Memory B cell (primary cell): Measurements from ENCODE around the gene CRADD.

Source experiments
- ATAC-seq: fragments of 150-1000 bp; cut with Tn5 transposase; 2 replicates; pipeline ENCODE4 v1.10.0; 2021; ENCODE audit warnings: low read depth, mild to moderate bottlenecking, moderate library complexity
- DNase-seq, 2 donors: peaks; one replicate each; pipeline ENCODE4 v3.0.0; 2022; ENCODE audit warnings: low spot score in 2 of 2
- H3K27ac Mint-ChIP-seq: one replicate; pipeline ENCODE4 v1.8.0; 2022; ENCODE audit warnings: mild to moderate bottlenecking, moderate library complexity, mixed read lengths
- H3K27me3 Mint-ChIP-seq: one replicate; pipeline ENCODE4 v1.8.0; 2022; ENCODE audit warnings: mixed read lengths
- H3K36me3 Mint-ChIP-seq: one replicate; pipeline ENCODE4 v1.8.0; 2022; ENCODE audit warnings: mild to moderate bottlenecking, mixed read lengths
- H3K4me1 Mint-ChIP-seq: one replicate; pipeline ENCODE4 v1.8.0; 2022; ENCODE audit warnings: mixed read lengths
- H3K4me3 Mint-ChIP-seq: one replicate; pipeline ENCODE4 v1.8.0; 2022; ENCODE audit warnings: mild to moderate bottlenecking, moderate library complexity, mixed read lengths
- H3K9me3 Mint-ChIP-seq: one replicate; pipeline ENCODE4 v1.8.0; 2022; ENCODE audit warnings: mixed read lengths

The CRADD gene

DNA sequence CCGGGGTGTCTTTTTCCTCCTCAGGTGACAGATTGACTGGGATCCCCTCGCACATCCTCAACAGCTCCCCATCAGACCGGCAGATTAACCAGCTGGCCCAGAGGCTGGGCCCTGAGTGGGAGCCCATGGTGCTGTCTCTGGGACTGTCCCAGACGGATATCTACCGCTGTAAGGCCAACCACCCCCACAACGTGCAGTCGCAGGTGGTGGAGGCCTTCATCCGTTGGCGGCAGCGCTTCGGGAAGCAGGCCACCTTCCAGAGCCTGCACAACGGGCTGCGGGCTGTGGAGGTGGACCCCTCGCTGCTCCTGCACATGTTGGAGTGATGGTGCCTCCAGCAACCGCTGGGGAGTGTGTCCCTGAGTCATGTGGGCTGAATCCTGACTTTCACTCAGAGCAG lies 172.8 kb downstream of the CRADD start:
- Mint-ChIP-seq H3K36me3 (peaks cover 17% of the 10 kb centered on the region), H3K4me1 (peaks cover 26% of the 10 kb centered on the region), H3K4me3 (no peak overlapping the region), H3K9me3 (peaks cover 6% of the 10 kb centered on the region), H3K27ac (no peak overlapping the region), H3K27me3 (no peaks in the 10 kb centered on the region)
- ATAC-seq (no peak), DNase-seq (no peak)

- peaks cover 6% of the 10 kb centered on the region for H3K9me3 Mint-ChIP-seq
- ATAC-seq (no peak), DNase-seq (no peak)
- peaks cover 17% of the 10 kb centered on the region for H3K36me3 Mint-ChIP-seq
- H3K4me3 Mint-ChIP-seq = no peak overlapping the region
- H3K27ac Mint-ChIP-seq = no peak overlapping the region
- H3K4me1 Mint-ChIP-seq = peaks cover 24% of the 10 kb centered on the region
- H3K27me3 Mint-ChIP-seq = no peaks in the 10 kb centered on the region
Measured at GRCh38 chr12:93850481-93851256, 173.5 kb downstream of the CRADD start.

DNA sequence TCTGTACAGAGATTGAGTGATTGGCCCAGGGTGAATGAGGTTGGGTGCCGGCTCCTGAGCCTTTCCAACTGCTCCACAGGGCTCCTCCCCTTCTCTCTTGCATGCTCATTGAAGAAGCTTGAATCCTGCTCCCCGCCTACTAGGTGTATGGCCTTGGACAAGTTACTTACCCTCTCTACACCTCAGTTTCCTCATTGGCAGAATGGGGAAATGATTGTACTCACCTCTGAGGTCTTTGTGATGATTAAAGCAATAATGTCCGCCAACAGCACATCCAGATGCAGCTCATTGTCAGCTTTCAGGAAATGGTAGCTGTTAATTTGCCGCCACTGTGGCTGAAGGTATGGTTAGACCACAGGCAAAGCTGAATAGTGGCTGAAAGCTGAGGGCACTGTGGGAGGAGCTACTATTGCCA lies 174.1 kb downstream of the CRADD start:
- Mint-ChIP-seq H3K9me3 (peaks cover 6% of the 10 kb centered on the region), H3K27ac (no peak overlapping the region), H3K36me3 (peaks cover 17% of the 10 kb centered on the region), H3K4me1 (peaks cover 24% of the 10 kb centered on the region), H3K4me3 (no peak overlapping the region), H3K27me3 (no peaks in the 10 kb centered on the region)
- ATAC-seq (no peak), DNase-seq (no peak)

DNA sequence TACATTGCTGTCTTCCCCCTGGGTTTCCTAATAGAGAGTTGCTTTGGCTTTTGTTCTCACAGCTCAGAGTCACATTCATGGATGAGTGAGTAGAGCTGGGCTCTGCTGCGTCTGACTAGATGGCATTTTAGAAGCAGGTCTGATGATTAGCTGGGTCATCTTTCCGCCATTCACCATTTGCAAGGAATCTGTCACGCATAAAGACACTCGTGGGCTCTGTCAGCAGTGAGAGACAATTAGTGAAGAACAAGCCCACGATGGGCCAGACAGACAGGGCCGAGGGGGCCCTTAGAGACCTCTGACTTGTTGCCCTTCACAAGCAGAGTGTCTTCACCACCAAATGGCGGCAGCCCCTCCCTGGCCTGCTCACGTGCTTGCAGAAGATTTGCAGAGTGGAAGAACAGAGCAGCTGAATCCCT lies 175.0 kb downstream of the CRADD start:
- Mint-ChIP-seq H3K9me3 (peaks cover 6% of the 10 kb centered on the region), H3K4me1 (peaks cover 21% of the 10 kb centered on the region), H3K27ac (no peak overlapping the region), H3K36me3 (peaks cover 17% of the 10 kb centered on the region), H3K4me3 (no peak overlapping the region), H3K27me3 (no peaks in the 10 kb centered on the region)
- DNase-seq (no peak), ATAC-seq (no peak)

DNA sequence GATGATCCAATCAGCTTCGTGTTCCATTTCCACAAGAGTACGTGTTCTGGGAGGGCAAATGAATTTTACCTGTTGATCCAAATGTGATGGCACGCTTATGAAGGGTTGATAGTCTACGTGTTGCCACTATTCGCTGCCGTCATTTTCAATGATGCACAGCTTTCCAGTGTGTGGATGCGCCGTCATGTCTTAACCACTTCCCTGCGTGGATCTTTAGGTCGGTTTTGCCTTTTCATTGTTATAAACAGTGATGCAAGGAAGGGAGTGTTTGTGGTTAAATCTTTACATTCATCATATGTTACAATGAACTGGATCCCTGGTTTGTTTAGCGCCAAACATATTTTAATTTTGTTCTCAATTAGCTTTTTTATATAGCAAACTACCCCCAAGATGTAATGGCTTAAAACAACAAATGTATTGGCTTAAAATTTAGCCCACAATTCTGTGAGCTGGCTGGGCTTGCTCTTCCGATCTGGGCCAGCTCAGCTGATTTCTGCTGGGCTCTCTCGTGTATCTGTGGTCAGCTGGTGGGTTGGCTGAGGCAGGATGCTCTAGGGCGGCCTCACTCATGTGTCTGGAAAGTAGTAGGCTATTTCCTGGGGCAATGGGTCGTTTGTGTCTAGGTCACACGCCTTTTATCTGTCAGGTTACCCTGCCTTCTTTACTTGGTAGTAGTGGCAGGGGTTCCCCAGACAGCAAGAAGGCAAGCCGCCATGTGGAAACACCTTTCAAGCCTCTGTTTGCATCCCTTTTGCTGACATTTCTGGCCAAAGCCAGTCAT lies 176.7 kb downstream of the CRADD start:
- no peak overlapping the region for H3K4me3 Mint-ChIP-seq
- no peaks in the 10 kb centered on the region for H3K27me3 Mint-ChIP-seq
- H3K9me3 Mint-ChIP-seq = peaks cover under 1% of the 10 kb centered on the region
- H3K27ac Mint-ChIP-seq = no peak overlapping the region
- no peak for ATAC-seq
- H3K36me3 Mint-ChIP-seq = peaks cover 12% of the 10 kb centered on the region
- DNase-seq = no peak
- H3K4me1 Mint-ChIP-seq = peaks cover 5% of the 10 kb centered on the region

GRCh38 chr12:93855261-93855660 lies 178.1 kb downstream of the CRADD start:
- DNase-seq (no peak), ATAC-seq (no peak)
- Mint-ChIP-seq H3K9me3 (no peaks in the 10 kb centered on the region), H3K27me3 (no peaks in the 10 kb centered on the region), H3K27ac (no peak overlapping the region), H3K36me3 (peaks cover 13% of the 10 kb centered on the region), H3K4me1 (peaks cover 4% of the 10 kb centered on the region), H3K4me3 (no peak overlapping the region)

DNA sequence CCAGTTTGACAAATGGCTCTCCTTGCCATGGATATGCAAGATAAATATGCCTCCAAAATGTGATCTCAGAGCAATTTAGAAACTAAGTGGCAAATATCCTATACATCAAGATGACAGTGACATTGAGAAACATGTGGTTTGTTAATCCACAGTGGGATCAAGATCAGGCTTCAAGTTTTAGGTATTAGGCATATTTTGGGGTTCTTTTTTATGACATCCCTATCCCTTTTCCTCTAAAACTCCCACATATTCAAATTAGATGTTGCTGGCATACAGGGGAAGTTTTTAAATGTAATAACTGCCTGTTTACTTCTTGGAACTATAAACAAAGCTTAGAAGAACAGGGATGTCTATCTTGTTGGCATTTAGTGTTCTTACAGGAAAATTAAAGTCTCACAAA lies 179.4 kb downstream of the CRADD start:
- H3K4me3 Mint-ChIP-seq = no peak overlapping the region
- no peak for ATAC-seq

DNA sequence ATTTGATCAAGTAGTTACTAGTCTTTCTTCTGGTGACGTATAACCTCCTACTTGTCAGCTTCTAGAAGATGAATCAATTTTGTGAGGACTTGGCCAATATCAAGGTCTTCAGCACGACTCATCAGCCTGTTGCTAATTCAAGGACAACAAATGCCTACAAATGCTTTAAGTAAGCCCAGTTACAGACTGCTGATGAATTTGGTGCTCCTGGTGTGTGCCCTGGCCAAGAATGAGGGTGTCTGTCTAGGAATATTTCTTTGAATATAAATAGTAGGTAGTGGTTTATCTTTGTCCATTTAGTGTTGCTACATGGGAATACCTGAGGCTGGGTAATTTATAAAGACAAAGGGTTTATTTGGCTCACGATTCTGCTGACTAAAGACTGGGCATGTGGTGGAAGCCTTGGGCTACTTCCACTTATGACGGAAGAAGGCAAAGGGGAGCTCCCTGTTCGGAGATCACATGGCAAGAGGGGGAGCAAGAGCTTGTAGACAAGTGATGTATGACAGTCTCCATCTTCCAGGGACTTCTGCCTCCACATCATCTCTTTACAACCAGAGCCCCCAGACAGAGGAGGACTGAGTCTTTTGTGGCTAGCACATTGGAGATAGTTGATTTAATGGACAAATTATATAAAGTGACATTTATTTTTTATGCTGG lies 180.2 kb downstream of the CRADD start:
- no peak overlapping the region for H3K4me3 Mint-ChIP-seq
- DNase-seq = no peak
- H3K9me3 Mint-ChIP-seq = no peaks in the 10 kb centered on the region
- H3K4me1 Mint-ChIP-seq = peaks cover 2% of the 10 kb centered on the region
- H3K27ac Mint-ChIP-seq = no peak overlapping the region
- H3K36me3 Mint-ChIP-seq = peaks cover 17% of the 10 kb centered on the region
- H3K27me3 Mint-ChIP-seq = no peaks in the 10 kb centered on the region
- ATAC-seq = no peak

More for the DNA sequence above, 179.4 kb downstream of the CRADD start:
- no peaks in the 10 kb centered on the region for H3K27me3 Mint-ChIP-seq
- H3K9me3 Mint-ChIP-seq = no peaks in the 10 kb centered on the region
- H3K4me1 Mint-ChIP-seq = peaks cover 2% of the 10 kb centered on the region
- H3K36me3 Mint-ChIP-seq = peaks cover 17% of the 10 kb centered on the region
- H3K27ac Mint-ChIP-seq = no peak overlapping the region
- DNase-seq = no peak

GRCh38 chr12:93857991-93858447 lies 180.8 kb downstream of the CRADD start:
- ATAC-seq (no peak), DNase-seq (no peak)
- Mint-ChIP-seq H3K27me3 (no peaks in the 10 kb centered on the region), H3K4me3 (no peak overlapping the region), H3K9me3 (no peaks in the 10 kb centered on the region), H3K4me1 (peaks cover 2% of the 10 kb centered on the region), H3K36me3 (peaks cover 17% of the 10 kb centered on the region), H3K27ac (no peak overlapping the region)

- Mint-ChIP-seq H3K27me3 (no peaks in the 10 kb centered on the region), H3K36me3 (peaks cover 16% of the 10 kb centered on the region), H3K4me1 (peaks cover 2% of the 10 kb centered on the region), H3K9me3 (peaks cover 3% of the 10 kb centered on the region), H3K4me3 (no peak overlapping the region), H3K27ac (no peak overlapping the region)
- ATAC-seq (no peak), DNase-seq (no peak)
Measured at GRCh38 chr12:93860668-93861373, 183.6 kb downstream of the CRADD start.

DNA sequence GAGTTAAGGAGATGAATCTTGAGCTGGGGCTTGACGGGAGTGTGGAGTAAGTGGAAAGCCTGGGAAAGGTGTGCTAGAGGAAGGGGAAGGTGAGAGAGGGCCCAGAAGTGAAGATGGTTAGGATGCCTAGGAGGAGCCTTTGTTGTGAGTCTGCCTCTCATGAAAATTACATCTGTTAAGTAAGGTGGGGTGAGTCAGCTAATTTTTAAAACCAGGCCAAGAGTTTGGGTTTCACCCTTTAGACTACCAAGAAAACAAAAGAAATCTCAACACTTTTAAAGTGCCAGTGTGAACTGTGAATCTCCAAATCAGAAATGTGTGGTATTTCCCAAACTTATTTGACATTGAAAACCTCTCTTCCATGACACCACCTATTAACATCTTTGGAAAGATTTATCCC lies 185.2 kb downstream of the CRADD start:
- H3K27me3 Mint-ChIP-seq = no peaks in the 10 kb centered on the region
- H3K27ac Mint-ChIP-seq = no peak overlapping the region
- DNase-seq = no peak
- H3K9me3 Mint-ChIP-seq = peaks cover 12% of the 10 kb centered on the region
- peaks cover 2% of the 10 kb centered on the region for H3K4me1 Mint-ChIP-seq
- peaks cover 24% of the 10 kb centered on the region for H3K36me3 Mint-ChIP-seq
- H3K4me3 Mint-ChIP-seq = no peak overlapping the region
- ATAC-seq = no peak

- Mint-ChIP-seq H3K9me3 (peaks cover 22% of the 10 kb centered on the region), H3K4me1 (no peaks in the 10 kb centered on the region), H3K36me3 (peaks cover 24% of the 10 kb centered on the region), H3K4me3 (no peak overlapping the region), H3K27me3 (no peaks in the 10 kb centered on the region), H3K27ac (no peak overlapping the region)
- ATAC-seq (no peak), DNase-seq (no peak)
Measured at GRCh38 chr12:93865751-93866150, 188.6 kb downstream of the CRADD start.

DNA sequence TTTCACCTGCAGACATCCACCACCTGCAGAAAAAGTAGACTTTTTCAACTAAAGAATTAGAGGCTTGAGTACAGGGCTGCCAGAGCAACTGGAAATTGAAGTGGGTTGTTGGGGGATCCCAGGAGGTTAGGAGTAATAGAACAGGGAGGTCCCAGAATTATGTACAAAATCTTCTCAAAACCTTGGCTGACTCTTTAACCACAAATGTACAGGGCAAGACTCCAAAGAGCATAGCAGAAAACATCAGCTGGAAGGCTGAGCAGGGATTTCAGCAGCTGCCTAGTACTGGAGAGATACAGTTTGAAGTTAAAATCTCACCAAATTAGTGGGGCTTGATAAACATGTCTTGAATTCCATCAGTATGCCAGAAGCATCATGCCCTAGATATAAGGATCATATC lies 191.6 kb downstream of the CRADD start:
- Mint-ChIP-seq H3K9me3 (peaks cover 32% of the 10 kb centered on the region), H3K27me3 (peaks cover 2% of the 10 kb centered on the region), H3K4me1 (no peaks in the 10 kb centered on the region), H3K36me3 (peaks cover 22% of the 10 kb centered on the region), H3K4me3 (no peak overlapping the region), H3K27ac (no peak overlapping the region)
- ATAC-seq (no peak), DNase-seq (no peak)
